ENCODE results near the gene RNF123.

DNA sequence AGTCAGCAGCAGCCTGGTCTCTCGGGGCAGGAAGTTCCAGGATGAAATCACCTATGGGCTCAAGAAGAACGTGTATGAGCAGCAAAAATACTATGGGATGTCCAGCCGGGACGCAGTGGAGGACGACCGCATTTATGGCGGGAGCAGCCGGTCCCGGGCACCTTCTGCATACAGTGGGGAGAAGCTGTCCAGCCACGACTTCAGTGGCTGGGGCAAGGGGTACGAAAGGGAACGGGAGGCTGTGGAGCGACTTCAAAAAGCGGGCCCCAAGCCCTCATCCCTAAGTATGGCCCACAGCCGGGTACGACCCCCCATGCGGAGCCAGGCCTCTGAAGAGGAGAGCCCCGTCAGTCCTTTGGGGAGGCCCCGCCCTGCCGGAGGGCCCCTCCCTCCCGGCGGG lies 27.3 kb upstream of the RNF123 start:
- no peak for TF ChIP-seq POLR2A (IDR thresholded peaks at IDR 0.05; ENCODE audit: extremely low read depth, insufficient read length)
- TF ChIP-seq CTCF (IDR thresholded peaks at IDR 0.05; ENCODE audit: low read depth, low read length), result no peak
- TF ChIP-seq, protein P1, sequence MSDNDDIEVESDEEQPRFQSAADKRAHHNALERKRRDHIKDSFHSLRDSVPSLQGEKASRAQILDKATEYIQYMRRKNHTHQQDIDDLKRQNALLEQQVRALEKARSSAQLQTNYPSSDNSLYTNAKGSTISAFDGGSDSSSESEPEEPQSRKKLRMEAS (IDR thresholded peaks at IDR 0.05; ENCODE audit: low read depth, low read length), result no peak
- no peak for TF ChIP-seq MYC (IDR thresholded peaks at IDR 0.05; ENCODE audit: low read depth, low read length)

Data from NB4 (cell line).